Colonic mucosa (tissue), 4 donors: ENCODE data around the gene HERC4. TPM values are rescaled to one million over a fixed set of nuclear protein-coding genes. Genes with fewer than 3 reads are reported as not detected.
"Not testable (repeated sequence)": the region's sequence is repeated elsewhere in the genome, so short reads cannot be mapped to it uniquely, and the experiment has no call there.

Source experiments
- DNase-seq: peaks from one replicate; pipeline ENCODE4 v3.0.0-alpha.2; 2020
- H3K27ac ChIP-seq: fragments of 200-600 bp; one replicate; pipeline ENCODE4 v1.8.0; 2021
- H3K27me3 ChIP-seq: fragments of 200-600 bp; one replicate; pipeline ENCODE4 v1.8.0; 2021
- H3K36me3 ChIP-seq: fragments of 200-600 bp; one replicate; pipeline ENCODE4 v1.8.0; 2021
- H3K4me1 ChIP-seq: fragments of 200-600 bp; one replicate; pipeline ENCODE4 v1.8.0; 2021; ENCODE audit warnings: mild to moderate bottlenecking
- H3K4me3 ChIP-seq: fragments of 200-600 bp; one replicate; pipeline ENCODE4 v1.8.0; 2021
- H3K9ac ChIP-seq, 2 donors: one replicate each; pipeline ENCODE4 v1.7.0; 2013; ENCODE audit warnings: control low read depth in 2 of 2, low read depth in 2 of 2, low read length in 2 of 2
- H3K9me3 ChIP-seq: fragments of 200-600 bp; one replicate; pipeline ENCODE4 v1.8.0; 2021
- intact Hi-C: fragments of 100-400 bp; cut with DNase I; formaldehyde crosslinking; loops from one replicate; pipeline ENCODE4 v1.14.1; 2022
- total RNA-seq, 2 donors: library from RNA; stranded (reverse); fragmentation: NEBNext Ultra II Directional in 1 of 2; extraction: Animal tissue kit (Norgen Biotek cat#: 25700) in 1 of 2; gene quantifications; one replicate each; pipeline ENCODE4 v1.2.1, GENCODE V29; 2021
- TF ChIP-seq, protein P1 (sequence below): fragments of 200-600 bp; IDR thresholded peaks from one replicate; pipeline ENCODE4 v1.8.0; 2022; ENCODE audit warnings: antibody characterized with exemption, mild to moderate bottlenecking
- donor health status: healthy.
- donor health status: DM: no; HTN: no; CAD: no.
- donor health status: DM: no; HTN: no; CAD: no.

HERC4 gene
- total RNA-seq, 2 donors from 2014 or later = 35.3 to 51.5 TPM

DNA sequence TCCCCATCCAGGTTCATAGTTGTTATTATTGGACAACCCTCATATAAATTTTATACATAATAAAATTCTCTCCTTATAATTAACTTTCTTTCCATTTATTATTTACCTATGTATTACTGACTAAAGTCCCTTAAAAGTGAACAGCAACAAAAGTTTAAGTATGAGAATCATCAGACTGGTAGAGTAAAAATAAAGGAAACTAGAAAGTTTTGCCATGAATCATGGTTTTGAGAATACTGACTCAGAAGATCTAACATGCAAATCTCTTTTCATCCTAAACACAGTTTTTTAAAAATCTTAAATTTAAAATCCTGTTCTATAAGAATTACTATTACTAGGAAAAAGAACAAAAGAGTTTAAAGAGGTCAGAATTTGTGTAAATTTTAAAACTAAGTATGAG is 32.1 kb downstream of the HERC4 start:
- Histone ChIP-seq H3K4me3 (no peak overlapping the region), H3K36me3 (peaks cover 7% of the 10 kb centered on the region), H3K9ac (no peak overlapping the region), H3K4me1 (no peaks in the 10 kb centered on the region), H3K27ac (no peak overlapping the region), H3K27me3 (no peaks in the 10 kb centered on the region), H3K9me3 (no peaks in the 10 kb centered on the region)
- intact Hi-C loops = no loop called here
- DNase-seq = no peak
- TF ChIP-seq, protein P1, sequence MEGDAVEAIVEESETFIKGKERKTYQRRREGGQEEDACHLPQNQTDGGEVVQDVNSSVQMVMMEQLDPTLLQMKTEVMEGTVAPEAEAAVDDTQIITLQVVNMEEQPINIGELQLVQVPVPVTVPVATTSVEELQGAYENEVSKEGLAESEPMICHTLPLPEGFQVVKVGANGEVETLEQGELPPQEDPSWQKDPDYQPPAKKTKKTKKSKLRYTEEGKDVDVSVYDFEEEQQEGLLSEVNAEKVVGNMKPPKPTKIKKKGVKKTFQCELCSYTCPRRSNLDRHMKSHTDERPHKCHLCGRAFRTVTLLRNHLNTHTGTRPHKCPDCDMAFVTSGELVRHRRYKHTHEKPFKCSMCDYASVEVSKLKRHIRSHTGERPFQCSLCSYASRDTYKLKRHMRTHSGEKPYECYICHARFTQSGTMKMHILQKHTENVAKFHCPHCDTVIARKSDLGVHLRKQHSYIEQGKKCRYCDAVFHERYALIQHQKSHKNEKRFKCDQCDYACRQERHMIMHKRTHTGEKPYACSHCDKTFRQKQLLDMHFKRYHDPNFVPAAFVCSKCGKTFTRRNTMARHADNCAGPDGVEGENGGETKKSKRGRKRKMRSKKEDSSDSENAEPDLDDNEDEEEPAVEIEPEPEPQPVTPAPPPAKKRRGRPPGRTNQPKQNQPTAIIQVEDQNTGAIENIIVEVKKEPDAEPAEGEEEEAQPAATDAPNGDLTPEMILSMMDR = no peak

DNA sequence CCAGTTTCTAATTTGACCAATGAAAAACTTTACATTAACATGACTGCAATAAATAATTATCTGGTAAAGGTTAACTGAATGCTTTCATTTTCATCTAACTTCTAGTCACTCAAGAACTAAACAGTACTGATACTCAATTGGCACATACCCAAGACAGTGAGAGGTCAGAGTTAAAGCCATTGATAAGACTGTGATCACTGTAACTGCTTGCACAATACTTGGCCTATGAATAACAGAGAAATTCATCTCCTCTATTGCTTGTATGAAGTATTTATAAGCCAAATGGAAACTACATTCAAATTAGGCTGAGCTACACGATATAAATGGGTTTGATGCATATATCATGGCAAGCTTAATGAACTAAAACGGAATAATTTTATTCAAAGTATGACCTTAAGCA is 43.0 kb downstream of the HERC4 start:
- H3K27me3 ChIP-seq = no peaks in the 10 kb centered on the region
- no peaks in the 10 kb centered on the region for H3K9me3 ChIP-seq
- TF ChIP-seq, protein P1 = no peak
- H3K9ac ChIP-seq = no peak overlapping the region
- H3K4me1 ChIP-seq = no peaks in the 10 kb centered on the region
- H3K4me3 ChIP-seq = no peak overlapping the region
- intact Hi-C loops = no loop called here
- DNase-seq = no peak
- H3K36me3 ChIP-seq = peaks cover 5% of the 10 kb centered on the region
- no peak overlapping the region for H3K27ac ChIP-seq

DNA sequence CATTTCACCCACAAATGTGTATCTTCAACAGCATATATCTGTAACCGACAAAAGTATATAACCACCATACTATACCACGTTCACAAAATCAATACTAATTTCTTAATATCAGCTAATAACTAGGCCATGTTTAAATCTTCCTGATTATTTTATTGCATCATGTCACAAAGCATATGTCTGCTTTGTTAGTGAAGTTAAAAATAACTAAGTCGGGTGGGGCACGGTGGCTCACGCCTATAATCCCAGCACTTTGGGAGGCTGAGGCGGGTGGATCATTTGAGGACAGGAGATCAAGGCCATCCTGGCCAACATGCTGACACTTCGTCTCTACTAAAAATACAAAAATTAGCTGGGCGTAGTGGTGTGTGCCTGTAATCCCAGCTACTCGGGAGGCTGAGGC is 47.7 kb downstream of the HERC4 start:
- no peak overlapping the region for H3K9ac ChIP-seq
- H3K4me1 ChIP-seq = no peaks in the 10 kb centered on the region
- no peak overlapping the region for H3K27ac ChIP-seq
- intact Hi-C loops = no loop called here
- H3K9me3 ChIP-seq = no peaks in the 10 kb centered on the region
- H3K4me3 ChIP-seq = no peak overlapping the region
- TF ChIP-seq, protein P1 = no peak
- H3K36me3 ChIP-seq = peaks cover 5% of the 10 kb centered on the region
- H3K27me3 ChIP-seq = no peaks in the 10 kb centered on the region
- DNase-seq = no peak

DNA sequence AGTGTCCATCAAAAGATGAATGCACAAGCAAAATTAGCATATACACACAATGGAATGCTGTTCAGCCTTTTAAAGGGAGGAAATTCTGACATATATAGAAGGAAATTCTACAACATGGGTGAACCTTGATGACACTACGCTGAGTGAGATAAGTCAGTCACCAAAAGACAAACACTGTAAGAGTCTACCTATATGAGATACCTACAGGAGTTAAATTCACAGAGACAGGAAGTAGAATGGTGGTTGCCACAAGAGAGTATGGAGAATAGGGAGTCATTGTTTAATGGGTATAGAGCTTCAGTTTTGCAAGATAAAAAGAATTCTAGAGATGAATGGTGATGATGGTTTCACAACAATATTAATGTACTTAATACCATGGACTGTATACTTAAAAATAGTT is 51.8 kb downstream of the HERC4 start:
- DNase-seq = no peak
- TF ChIP-seq, protein P1 = no peak
- Histone ChIP-seq H3K27ac (no peak overlapping the region), H3K4me3 (no peak overlapping the region), H3K27me3 (no peaks in the 10 kb centered on the region), H3K9me3 (no peaks in the 10 kb centered on the region), H3K36me3 (no peaks in the 10 kb centered on the region), H3K9ac (no peak overlapping the region), H3K4me1 (no peaks in the 10 kb centered on the region)
- intact Hi-C loops = no loop called here

DNA sequence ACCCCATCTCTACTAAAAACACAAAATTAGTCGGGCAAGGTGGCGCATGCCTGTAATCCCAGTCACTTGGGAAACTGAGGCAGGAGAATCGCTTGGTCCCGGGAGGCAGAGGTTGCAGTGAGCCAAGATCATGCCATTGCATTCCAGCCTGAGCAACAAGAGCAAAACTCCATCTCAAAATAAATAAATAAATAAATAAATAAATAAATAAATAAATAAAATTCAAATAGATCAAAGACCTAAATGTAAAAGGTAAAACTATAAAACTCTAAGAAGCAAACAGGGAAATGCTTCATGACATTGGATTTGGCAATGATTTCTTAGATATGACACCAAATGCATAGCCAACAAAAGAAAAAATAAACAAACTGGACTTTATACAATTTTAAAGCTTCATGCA is 52.8 kb downstream of the HERC4 start:
- DNase-seq, intact Hi-C loops: not testable (repeated sequence)

DNA sequence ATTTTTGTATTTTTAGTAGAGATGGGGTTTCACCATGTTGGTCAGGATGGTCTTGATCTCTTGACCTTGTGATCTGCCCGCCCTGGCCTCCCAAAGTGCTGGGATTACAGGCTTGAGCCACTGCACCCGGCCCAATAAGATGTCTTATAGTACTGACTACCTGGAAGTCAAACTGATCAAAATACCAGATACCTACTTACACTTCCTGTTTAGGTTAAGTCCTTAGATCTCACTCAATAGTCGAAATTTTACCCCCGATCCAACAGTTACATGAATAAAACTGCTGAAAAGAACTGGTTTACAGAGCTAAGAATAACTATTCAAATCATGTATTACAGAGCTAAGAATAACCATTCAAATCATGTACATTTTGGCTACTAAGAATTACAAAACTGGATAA is 58.6 kb downstream of the HERC4 start:
- intact Hi-C loops, H3K4me1 ChIP-seq, H3K27ac ChIP-seq, H3K9ac ChIP-seq, H3K27me3 ChIP-seq, H3K4me3 ChIP-seq, H3K36me3 ChIP-seq, DNase-seq, H3K9me3 ChIP-seq: not testable (repeated sequence)

More for the DNA sequence above, 52.8 kb downstream of the HERC4 start:
- H3K4me1 ChIP-seq, H3K36me3 ChIP-seq, H3K27ac ChIP-seq, H3K9ac ChIP-seq, H3K27me3 ChIP-seq, H3K4me3 ChIP-seq, H3K9me3 ChIP-seq: not testable (repeated sequence)

DNA sequence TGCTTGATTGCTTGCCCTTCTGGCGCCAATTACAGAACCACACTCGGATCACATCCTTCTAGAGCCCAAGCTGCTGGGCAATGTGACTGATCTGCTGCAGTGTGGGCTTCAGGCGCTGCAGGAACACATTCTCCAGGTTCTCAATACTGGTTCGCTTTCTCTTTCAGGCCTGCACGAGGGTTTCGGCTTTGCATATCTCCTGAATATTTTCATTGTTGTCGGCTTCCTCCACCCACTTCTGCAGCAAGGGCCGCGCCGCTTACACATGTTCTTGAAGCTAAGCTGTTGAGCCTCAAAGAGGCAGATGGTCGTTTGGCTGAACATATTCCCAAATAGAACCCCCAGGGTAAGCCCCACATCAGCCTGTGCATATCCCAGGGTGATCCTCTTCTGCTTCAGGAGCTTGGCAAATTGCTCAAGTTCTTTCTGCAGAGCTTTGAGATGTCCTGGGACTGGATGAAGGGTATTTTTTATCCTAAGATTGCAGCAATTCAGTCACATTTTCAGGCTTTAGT is 64.6 kb downstream of the HERC4 start:
- TF ChIP-seq, protein P1 = no peak

More for the DNA sequence above, 64.6 kb downstream of the HERC4 start:
- no peaks in the 10 kb centered on the region for H3K27me3 ChIP-seq
- no peaks in the 10 kb centered on the region for H3K36me3 ChIP-seq
- no peak overlapping the region for H3K27ac ChIP-seq
- H3K4me1 ChIP-seq = no peaks in the 10 kb centered on the region
- no peak overlapping the region for H3K9ac ChIP-seq
- intact Hi-C loops = no loop called here
- no peak for DNase-seq
- no peaks in the 10 kb centered on the region for H3K9me3 ChIP-seq
- no peak overlapping the region for H3K4me3 ChIP-seq
